GM23338 (cell line): ENCODE data around the gene NF1. TPM values are rescaled to one million over a fixed set of nuclear protein-coding genes. Genes with fewer than 3 reads are reported as not detected.

Experiments used
- ATAC-seq: fragments of 200-7000 bp; cut with Tn5 transposase; 3 replicates; pipeline ENCODE4 v1.9.1; 2020
- DNase-seq: peaks from one replicate; pipeline ENCODE4 v3.0.0-alpha.2; 2015; ENCODE audit warnings: low spot score
- H2AFZ ChIP-seq: fragments of 200-600 bp; sonication (generic); 2 replicates; pipeline ENCODE4 v1.8.0; 2016; ENCODE audit warnings: antibody characterized with exemption, mild to moderate bottlenecking, moderate library complexity
- H3F3A ChIP-seq: fragments of 200-600 bp; sonication (generic); replicated peaks from 2 replicates; pipeline ENCODE4 v1.8.0; 2017; ENCODE audit warnings: antibody characterized with exemption, mixed run types, low read depth
- H3K27ac ChIP-seq: fragments of 200-600 bp; sonication (generic); 2 replicates; pipeline ENCODE4 v1.6.1; 2016; ENCODE audit warnings: low read depth
- H3K27me3 ChIP-seq: fragments of 200-600 bp; sonication (generic); 2 replicates; pipeline ENCODE4 v1.8.0; 2016; ENCODE audit warnings: mild to moderate bottlenecking, mixed run types, moderate library complexity; ENCODE audit not compliant: insufficient read depth
- H3K36me3 ChIP-seq: fragments of 200-600 bp; sonication (generic); 2 replicates; pipeline ENCODE4 v1.8.0; 2016; ENCODE audit warnings: mild to moderate bottlenecking; ENCODE audit not compliant: insufficient read depth
- H3K4me1 ChIP-seq: fragments of 200-600 bp; sonication (generic); 2 replicates; pipeline ENCODE4 v1.8.0; 2016; ENCODE audit warnings: mild to moderate bottlenecking, moderate library complexity; ENCODE audit not compliant: insufficient read depth
- H3K4me2 ChIP-seq: fragments of 200-600 bp; sonication (generic); 2 replicates; pipeline ENCODE4 v1.7.1; 2017; ENCODE audit warnings: mixed run types
- H3K4me3 ChIP-seq: fragments of 200-600 bp; sonication (generic); 2 replicates; pipeline ENCODE4 v1.6.1; 2016; ENCODE audit warnings: mixed run types
- H3K79me2 ChIP-seq: fragments of 200-600 bp; sonication (generic); replicated peaks from 2 replicates; pipeline ENCODE4 v1.8.0; 2017; ENCODE audit warnings: mild to moderate bottlenecking; ENCODE audit not compliant: insufficient read depth
- H3K9me2 ChIP-seq: fragments of 200-600 bp; sonication (generic); 2 replicates; pipeline ENCODE4 v1.8.0; 2017; ENCODE audit not compliant: insufficient read depth
- H4K20me1 ChIP-seq: fragments of 200-600 bp; sonication (generic); replicated peaks from 2 replicates; pipeline ENCODE4 v1.8.0; 2017; ENCODE audit warnings: mild to moderate bottlenecking; ENCODE audit not compliant: insufficient read depth
- H3K27ac Mint-ChIP-seq: 2 replicates; pipeline ENCODE4 v1.8.0; 2020; ENCODE audit warnings: inconsistent platforms, mild to moderate bottlenecking, moderate library complexity, mixed read lengths
- H3K27me3 Mint-ChIP-seq: 3 replicates; pipeline ENCODE4 v1.8.0; 2022; ENCODE audit warnings: low read depth, mild to moderate bottlenecking, moderate library complexity, mixed read lengths, inconsistent platforms; ENCODE audit not compliant: insufficient read depth, poor library complexity
- H3K36me3 Mint-ChIP-seq: 3 replicates; pipeline ENCODE4 v1.8.0; 2021; ENCODE audit warnings: low read depth, mild to moderate bottlenecking, inconsistent platforms, moderate library complexity, mixed read lengths
- H3K4me1 Mint-ChIP-seq: 3 replicates; pipeline ENCODE4 v1.8.0; 2020; ENCODE audit warnings: mild to moderate bottlenecking, inconsistent platforms, mixed read lengths
- H3K4me3 Mint-ChIP-seq: 3 replicates; pipeline ENCODE4 v1.8.0; 2021; ENCODE audit warnings: moderate library complexity, mild to moderate bottlenecking, inconsistent platforms, mixed read lengths
- H3K9me3 Mint-ChIP-seq: 3 replicates; pipeline ENCODE4 v1.8.0; 2020; ENCODE audit warnings: moderate library complexity, mild to moderate bottlenecking, inconsistent platforms, mixed read lengths
- CREB1 ChIP-seq: fragments of 250-450 bp; sonication (Bioruptor Pico); IDR thresholded peaks from 2 replicates; pipeline ENCODE4 v1.5.0; 2020; ENCODE audit warnings: low read depth, mild to moderate bottlenecking, moderate library complexity
- EZH2 ChIP-seq: fragments of 200-600 bp; sonication (generic); IDR thresholded peaks from one replicate; pipeline ENCODE4 v1.8.0; 2017; ENCODE audit warnings: antibody characterized with exemption, mild to moderate bottlenecking, low read depth; ENCODE audit not compliant: unreplicated experiment
- EZH2phosphoT487 ChIP-seq: fragments of 200-600 bp; sonication (generic); IDR thresholded peaks from one replicate; pipeline ENCODE4 v1.8.1; 2018; ENCODE audit warnings: antibody characterized with exemption; ENCODE audit not compliant: unreplicated experiment
- JUNB ChIP-seq: IDR thresholded peaks from one replicate; pipeline ENCODE4 v1.6.1; 2016; ENCODE audit warnings: antibody characterized with exemption; ENCODE audit not compliant: unreplicated experiment
- NANOG ChIP-seq: IDR thresholded peaks from 2 replicates; pipeline ENCODE4 v1.6.1; 2016; ENCODE audit warnings: antibody characterized with exemption, borderline replicate concordance
- POLR2AphosphoS5 ChIP-seq: IDR thresholded peaks from 2 replicates; pipeline ENCODE4 v1.6.1; 2016; ENCODE audit warnings: antibody characterized with exemption, low read depth
- STAT1 ChIP-seq: IDR thresholded peaks from one replicate; pipeline ENCODE4 v1.6.1; 2016; ENCODE audit warnings: antibody characterized with exemption; ENCODE audit not compliant: unreplicated experiment
- ZNF114 ChIP-seq: fragments of 250-450 bp; sonication (Bioruptor Pico); IDR thresholded peaks from 2 replicates; pipeline ENCODE4 v1.5.0; 2020; ENCODE audit warnings: mild to moderate bottlenecking, moderate library complexity
- ZNF331 ChIP-seq: fragments of 250-450 bp; sonication (Bioruptor Pico); IDR thresholded peaks from 2 replicates; pipeline ENCODE4 v1.5.0; 2020; ENCODE audit warnings: low read depth, mild to moderate bottlenecking, moderate library complexity
- polyA plus RNA-seq: library from polyadenylated mRNA; unstranded; fragments of >200 nt; fragmentation: Nextera tagmentation; extraction: Ambion mirVana; gene quantifications from 2 replicates; pipeline ENCODE4 v1.2.1, GENCODE V29; 2016
- total RNA-seq: library from RNA; depleted of rRNA; stranded (reverse); fragments of >200 nt; shearing (Covaris generic); gene quantifications from 2 replicates; pipeline ENCODE4 v1.2.3, GENCODE V29; 2014
- TF ChIP-seq, protein P1 (sequence below): IDR thresholded peaks from 2 replicates; pipeline ENCODE4 v1.6.1; 2016; ENCODE audit warnings: antibody characterized with exemption
- TF ChIP-seq, protein P2 (sequence below): IDR thresholded peaks from one replicate; pipeline ENCODE4 v1.6.1; 2018; ENCODE audit warnings: antibody characterized with exemption; ENCODE audit not compliant: unreplicated experiment
- TF ChIP-seq, protein P3 (sequence below), 2 experiments: fragments of 200-600 bp in 1 of 2; sonication (generic) in 1 of 2; conservative IDR thresholded peaks; 2 replicates each; pipeline versions ENCODE4 v1.5.1 to v1.6.1; 2016 to 2017; ENCODE audit warnings: antibody characterized with exemption in 2 of 2, low read depth in 2 of 2, mild to moderate bottlenecking in 2 of 2, moderate library complexity in 1 of 2
- TF ChIP-seq, protein P4 (sequence below): fragments of 250-450 bp; sonication (Bioruptor Pico); IDR thresholded peaks from 2 replicates; pipeline ENCODE4 v1.5.0; 2020; ENCODE audit warnings: mild to moderate bottlenecking, moderate library complexity

Gene NF1
- total and polyA plus RNA-seq, 2 experiments from 2014 or later, result 16.3 to 49.7 TPM

DNA sequence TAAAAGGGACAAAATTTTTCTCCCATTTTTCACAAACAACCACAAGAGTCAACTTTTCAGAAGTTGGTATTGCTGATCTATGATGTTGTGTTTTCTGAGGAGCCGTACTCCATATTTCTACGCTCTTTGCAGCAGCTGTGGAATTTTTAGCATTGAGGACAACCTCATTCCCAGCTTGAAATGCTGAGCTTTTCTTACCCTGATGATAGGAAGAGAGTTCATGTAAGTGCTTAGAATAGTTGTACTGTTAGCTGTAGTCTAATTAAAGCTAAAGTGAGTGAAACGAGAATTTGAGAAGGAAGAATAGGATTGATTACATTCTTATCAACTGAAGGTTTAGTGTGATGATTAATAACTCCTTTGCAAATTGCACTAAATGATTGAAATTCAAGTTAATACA lies 72.3 kb downstream of the NF1 start:
- H3K4me3 ChIP-seq, result no peak overlapping the region
- no peaks in the 10 kb centered on the region for H3K9me2 ChIP-seq
- H4K20me1 ChIP-seq, result no peaks in the 10 kb centered on the region
- no peaks in the 10 kb centered on the region; the same call in 2 of the 3 replicates for H3K36me3 Mint-ChIP-seq
- H2AFZ ChIP-seq, result no peak overlapping the region
- no peak for ATAC-seq
- no peaks in the 10 kb centered on the region for H3K79me2 ChIP-seq
- H3K9me3 Mint-ChIP-seq, result no peaks in the 10 kb centered on the region
- H3K27me3 Mint-ChIP-seq, result no peaks in the 10 kb centered on the region
- TF ChIP-seq JUNB (no peak), STAT1 (no peak), EZH2 (no peak), POLR2AphosphoS5 (no peak), ZNF114 (CRISPR knock-in tag) (no peak), EZH2phosphoT487 (no peak), CREB1 (CRISPR knock-in tag) (no peak), ZNF331 (no peak), NANOG (no peak)
- TF ChIP-seq, protein P1, sequence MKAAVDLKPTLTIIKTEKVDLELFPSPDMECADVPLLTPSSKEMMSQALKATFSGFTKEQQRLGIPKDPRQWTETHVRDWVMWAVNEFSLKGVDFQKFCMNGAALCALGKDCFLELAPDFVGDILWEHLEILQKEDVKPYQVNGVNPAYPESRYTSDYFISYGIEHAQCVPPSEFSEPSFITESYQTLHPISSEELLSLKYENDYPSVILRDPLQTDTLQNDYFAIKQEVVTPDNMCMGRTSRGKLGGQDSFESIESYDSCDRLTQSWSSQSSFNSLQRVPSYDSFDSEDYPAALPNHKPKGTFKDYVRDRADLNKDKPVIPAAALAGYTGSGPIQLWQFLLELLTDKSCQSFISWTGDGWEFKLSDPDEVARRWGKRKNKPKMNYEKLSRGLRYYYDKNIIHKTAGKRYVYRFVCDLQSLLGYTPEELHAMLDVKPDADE, result no peak
- TF ChIP-seq, protein P2, sequence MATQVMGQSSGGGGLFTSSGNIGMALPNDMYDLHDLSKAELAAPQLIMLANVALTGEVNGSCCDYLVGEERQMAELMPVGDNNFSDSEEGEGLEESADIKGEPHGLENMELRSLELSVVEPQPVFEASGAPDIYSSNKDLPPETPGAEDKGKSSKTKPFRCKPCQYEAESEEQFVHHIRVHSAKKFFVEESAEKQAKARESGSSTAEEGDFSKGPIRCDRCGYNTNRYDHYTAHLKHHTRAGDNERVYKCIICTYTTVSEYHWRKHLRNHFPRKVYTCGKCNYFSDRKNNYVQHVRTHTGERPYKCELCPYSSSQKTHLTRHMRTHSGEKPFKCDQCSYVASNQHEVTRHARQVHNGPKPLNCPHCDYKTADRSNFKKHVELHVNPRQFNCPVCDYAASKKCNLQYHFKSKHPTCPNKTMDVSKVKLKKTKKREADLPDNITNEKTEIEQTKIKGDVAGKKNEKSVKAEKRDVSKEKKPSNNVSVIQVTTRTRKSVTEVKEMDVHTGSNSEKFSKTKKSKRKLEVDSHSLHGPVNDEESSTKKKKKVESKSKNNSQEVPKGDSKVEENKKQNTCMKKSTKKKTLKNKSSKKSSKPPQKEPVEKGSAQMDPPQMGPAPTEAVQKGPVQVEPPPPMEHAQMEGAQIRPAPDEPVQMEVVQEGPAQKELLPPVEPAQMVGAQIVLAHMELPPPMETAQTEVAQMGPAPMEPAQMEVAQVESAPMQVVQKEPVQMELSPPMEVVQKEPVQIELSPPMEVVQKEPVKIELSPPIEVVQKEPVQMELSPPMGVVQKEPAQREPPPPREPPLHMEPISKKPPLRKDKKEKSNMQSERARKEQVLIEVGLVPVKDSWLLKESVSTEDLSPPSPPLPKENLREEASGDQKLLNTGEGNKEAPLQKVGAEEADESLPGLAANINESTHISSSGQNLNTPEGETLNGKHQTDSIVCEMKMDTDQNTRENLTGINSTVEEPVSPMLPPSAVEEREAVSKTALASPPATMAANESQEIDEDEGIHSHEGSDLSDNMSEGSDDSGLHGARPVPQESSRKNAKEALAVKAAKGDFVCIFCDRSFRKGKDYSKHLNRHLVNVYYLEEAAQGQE, result no peak
- TF ChIP-seq, protein P3, sequence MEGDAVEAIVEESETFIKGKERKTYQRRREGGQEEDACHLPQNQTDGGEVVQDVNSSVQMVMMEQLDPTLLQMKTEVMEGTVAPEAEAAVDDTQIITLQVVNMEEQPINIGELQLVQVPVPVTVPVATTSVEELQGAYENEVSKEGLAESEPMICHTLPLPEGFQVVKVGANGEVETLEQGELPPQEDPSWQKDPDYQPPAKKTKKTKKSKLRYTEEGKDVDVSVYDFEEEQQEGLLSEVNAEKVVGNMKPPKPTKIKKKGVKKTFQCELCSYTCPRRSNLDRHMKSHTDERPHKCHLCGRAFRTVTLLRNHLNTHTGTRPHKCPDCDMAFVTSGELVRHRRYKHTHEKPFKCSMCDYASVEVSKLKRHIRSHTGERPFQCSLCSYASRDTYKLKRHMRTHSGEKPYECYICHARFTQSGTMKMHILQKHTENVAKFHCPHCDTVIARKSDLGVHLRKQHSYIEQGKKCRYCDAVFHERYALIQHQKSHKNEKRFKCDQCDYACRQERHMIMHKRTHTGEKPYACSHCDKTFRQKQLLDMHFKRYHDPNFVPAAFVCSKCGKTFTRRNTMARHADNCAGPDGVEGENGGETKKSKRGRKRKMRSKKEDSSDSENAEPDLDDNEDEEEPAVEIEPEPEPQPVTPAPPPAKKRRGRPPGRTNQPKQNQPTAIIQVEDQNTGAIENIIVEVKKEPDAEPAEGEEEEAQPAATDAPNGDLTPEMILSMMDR (conservative IDR thresholded peaks at IDR 0.05; ENCODE audit: low read depth in 2 of 2), result no peak
- TF ChIP-seq, protein P4, sequence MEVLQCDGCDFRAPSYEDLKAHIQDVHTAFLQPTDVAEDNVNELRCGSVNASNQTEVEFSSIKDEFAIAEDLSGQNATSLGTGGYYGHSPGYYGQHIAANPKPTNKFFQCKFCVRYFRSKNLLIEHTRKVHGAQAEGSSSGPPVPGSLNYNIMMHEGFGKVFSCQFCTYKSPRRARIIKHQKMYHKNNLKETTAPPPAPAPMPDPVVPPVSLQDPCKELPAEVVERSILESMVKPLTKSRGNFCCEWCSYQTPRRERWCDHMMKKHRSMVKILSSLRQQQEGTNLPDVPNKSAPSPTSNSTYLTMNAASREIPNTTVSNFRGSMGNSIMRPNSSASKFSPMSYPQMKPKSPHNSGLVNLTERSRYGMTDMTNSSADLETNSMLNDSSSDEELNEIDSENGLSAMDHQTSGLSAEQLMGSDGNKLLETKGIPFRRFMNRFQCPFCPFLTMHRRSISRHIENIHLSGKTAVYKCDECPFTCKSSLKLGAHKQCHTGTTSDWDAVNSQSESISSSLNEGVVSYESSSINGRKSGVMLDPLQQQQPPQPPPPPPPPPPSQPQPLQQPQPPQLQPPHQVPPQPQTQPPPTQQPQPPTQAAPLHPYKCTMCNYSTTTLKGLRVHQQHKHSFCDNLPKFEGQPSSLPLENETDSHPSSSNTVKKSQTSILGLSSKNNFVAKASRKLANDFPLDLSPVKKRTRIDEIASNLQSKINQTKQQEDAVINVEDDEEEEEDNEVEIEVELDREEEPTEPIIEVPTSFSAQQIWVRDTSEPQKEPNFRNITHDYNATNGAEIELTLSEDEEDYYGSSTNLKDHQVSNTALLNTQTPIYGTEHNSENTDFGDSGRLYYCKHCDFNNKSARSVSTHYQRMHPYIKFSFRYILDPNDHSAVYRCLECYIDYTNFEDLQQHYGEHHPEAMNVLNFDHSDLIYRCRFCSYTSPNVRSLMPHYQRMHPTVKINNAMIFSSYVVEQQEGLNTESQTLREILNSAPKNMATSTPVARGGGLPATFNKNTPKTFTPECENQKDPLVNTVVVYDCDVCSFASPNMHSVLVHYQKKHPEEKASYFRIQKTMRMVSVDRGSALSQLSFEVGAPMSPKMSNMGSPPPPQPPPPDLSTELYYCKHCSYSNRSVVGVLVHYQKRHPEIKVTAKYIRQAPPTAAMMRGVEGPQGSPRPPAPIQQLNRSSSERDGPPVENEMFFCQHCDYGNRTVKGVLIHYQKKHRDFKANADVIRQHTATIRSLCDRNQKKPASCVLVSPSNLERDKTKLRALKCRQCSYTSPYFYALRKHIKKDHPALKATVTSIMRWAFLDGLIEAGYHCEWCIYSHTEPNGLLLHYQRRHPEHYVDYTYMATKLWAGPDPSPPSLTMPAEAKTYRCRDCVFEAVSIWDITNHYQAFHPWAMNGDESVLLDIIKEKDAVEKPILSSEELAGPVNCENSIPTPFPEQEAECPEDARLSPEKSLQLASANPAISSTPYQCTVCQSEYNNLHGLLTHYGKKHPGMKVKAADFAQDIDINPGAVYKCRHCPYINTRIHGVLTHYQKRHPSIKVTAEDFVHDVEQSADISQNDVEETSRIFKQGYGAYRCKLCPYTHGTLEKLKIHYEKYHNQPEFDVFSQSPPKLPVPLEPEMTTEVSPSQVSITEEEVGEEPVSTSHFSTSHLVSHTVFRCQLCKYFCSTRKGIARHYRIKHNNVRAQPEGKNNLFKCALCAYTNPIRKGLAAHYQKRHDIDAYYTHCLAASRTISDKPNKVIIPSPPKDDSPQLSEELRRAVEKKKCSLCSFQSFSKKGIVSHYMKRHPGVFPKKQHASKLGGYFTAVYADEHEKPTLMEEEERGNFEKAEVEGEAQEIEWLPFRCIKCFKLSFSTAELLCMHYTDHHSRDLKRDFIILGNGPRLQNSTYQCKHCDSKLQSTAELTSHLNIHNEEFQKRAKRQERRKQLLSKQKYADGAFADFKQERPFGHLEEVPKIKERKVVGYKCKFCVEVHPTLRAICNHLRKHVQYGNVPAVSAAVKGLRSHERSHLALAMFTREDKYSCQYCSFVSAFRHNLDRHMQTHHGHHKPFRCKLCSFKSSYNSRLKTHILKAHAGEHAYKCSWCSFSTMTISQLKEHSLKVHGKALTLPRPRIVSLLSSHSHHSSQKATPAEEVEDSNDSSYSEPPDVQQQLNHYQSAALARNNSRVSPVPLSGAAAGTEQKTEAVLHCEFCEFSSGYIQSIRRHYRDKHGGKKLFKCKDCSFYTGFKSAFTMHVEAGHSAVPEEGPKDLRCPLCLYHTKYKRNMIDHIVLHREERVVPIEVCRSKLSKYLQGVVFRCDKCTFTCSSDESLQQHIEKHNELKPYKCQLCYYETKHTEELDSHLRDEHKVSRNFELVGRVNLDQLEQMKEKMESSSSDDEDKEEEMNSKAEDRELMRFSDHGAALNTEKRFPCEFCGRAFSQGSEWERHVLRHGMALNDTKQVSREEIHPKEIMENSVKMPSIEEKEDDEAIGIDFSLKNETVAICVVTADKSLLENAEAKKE (CRISPR knock-in tag), result no peak
- H3K4me1 Mint-ChIP-seq, result no peaks in the 10 kb centered on the region
- no peaks in the 10 kb centered on the region for H3K27me3 ChIP-seq
- no peak overlapping the region for H3K4me3 Mint-ChIP-seq
- no peaks in the 10 kb centered on the region for H3K36me3 ChIP-seq
- no peak overlapping the region for H3K4me2 ChIP-seq
- H3K27ac Mint-ChIP-seq, result no peak overlapping the region
- H3K27ac ChIP-seq, result no peak overlapping the region
- H3K4me1 ChIP-seq, result no peaks in the 10 kb centered on the region
- H3F3A ChIP-seq, result no peaks in the 10 kb centered on the region
- no peak for DNase-seq
